Psoas muscle (tissue), 8 donors: ENCODE measurements around the gene TENM4. TPM values are rescaled to one million over a fixed set of nuclear protein-coding genes. Genes with fewer than 3 reads are reported as not detected.

Experiments used
- ATAC-seq, 4 donors: fragments of 200-7000 bp; cut with Tn5 transposase; one replicate each; pipeline ENCODE4 v1.9.1; 2020; ENCODE audit warnings: moderate library complexity in 3 of 4, mild to moderate bottlenecking in 2 of 4
- DNase-seq, 2 donors: peaks; one replicate each; pipeline ENCODE4 v3.0.0-alpha.2; 2020
- H3K27ac ChIP-seq: fragments of 200-600 bp; one replicate; pipeline ENCODE4 v1.8.0; 2022
- H3K27me3 ChIP-seq, 3 donors: fragments of 200-600 bp in 1 of 3; one replicate each; pipeline versions ENCODE4 v1.6.1 to v1.8.0; 2013 to 2022; ENCODE audit warnings: low read length in 2 of 3, mild to moderate bottlenecking in 2 of 3, moderate library complexity in 1 of 3; ENCODE audit not compliant: insufficient read depth in 3 of 3
- H3K36me3 ChIP-seq, 2 donors: fragments of 200-600 bp in 1 of 2; one replicate each; pipeline versions ENCODE4 v1.6.1 to v1.8.0; 2013 to 2022; ENCODE audit warnings: low read depth in 1 of 2, mild to moderate bottlenecking in 1 of 2, moderate library complexity in 1 of 2; ENCODE audit not compliant: insufficient read depth in 1 of 2
- H3K4me1 ChIP-seq: fragments of 200-600 bp; one replicate; pipeline ENCODE4 v1.8.0; 2022
- H3K4me3 ChIP-seq: fragments of 200-600 bp; one replicate; pipeline ENCODE4 v1.8.0; 2022; ENCODE audit warnings: mild to moderate bottlenecking
- H3K9me3 ChIP-seq: fragments of 200-600 bp; one replicate; pipeline ENCODE4 v1.8.0; 2022
- CTCF ChIP-seq: fragments of 200-600 bp; IDR thresholded peaks from one replicate; pipeline ENCODE4 v1.8.0; 2022; ENCODE audit warnings: antibody characterized with exemption
- WGBS, 3 donors: extraction: QIAGEN DNeasy Blood & Tissue Kit; methylation state at CpG; one replicate each; pipeline versions ENCODE4 v1.1.6 to v1.1.7; 2013; 5-methylcytosine and 5-hydroxymethylcytosine counted together
- intact Hi-C, 2 donors: fragments of 100-400 bp; cut with DNase I; formaldehyde crosslinking; loops; one replicate each; pipeline versions ENCODE4 v1.11.0 to v1.14.2; 2022
- polyA plus RNA-seq, 3 donors: library from polyadenylated mRNA; stranded (reverse); fragments of 200-250 nt; gene quantifications; one replicate each; pipeline ENCODE4 v1.2.3, GENCODE V29; 2013
- total RNA-seq, 4 donors: library from RNA; stranded (reverse); fragmentation: NEBNext Ultra II Directional in 2 of 4; extraction: Animal tissue kit (Norgen Biotek cat#: 25700) in 2 of 4; gene quantifications; one replicate each; pipeline versions ENCODE4 v1.2.1 to v1.2.4, GENCODE V29; 2021 to 2023
- donor health status: healthy with polysubstance abuse.
- donor health status: DM: no; HTN: no; CAD: no; lungs with moderate emphysema.
- donor health status: Bipolar disorder and iron deficiency.
- donor health status: healthy.
- donor health status: DM: yes; HTN: yes; CAD: no.
- donor health status: DM: no; HTN: no; CAD: no.
- donor health status: DM: no; HTN: no; CAD: no.
- donor health status: DM: yes; HTN: yes; CAD: no.

The TENM4 gene
- total and polyA plus RNA-seq, 7 donors = 0.05 to 1.7 (median 0.48) TPM

- Histone ChIP-seq H3K27ac (no peak overlapping the region), H3K9me3 (no peaks in the 10 kb centered on the region), H3K27me3 (peaks cover 8 to 51% (median 11%) of the 10 kb centered on the region in 3 donors), H3K4me3 (no peak overlapping the region), H3K4me1 (no peaks in the 10 kb centered on the region), H3K36me3 (no peaks in the 10 kb centered on the region)
- 43 to 61% (median 57%) methylated on average over 1 of the region's 1 CpG for WGBS, 3 donors
- ATAC-seq = no peak
- TF ChIP-seq CTCF = no peak
- no peak for DNase-seq
- intact Hi-C loops = loop anchor here in 1 of 2 donors (10.0 kb wide), 1 partner anchor 90 kb away; no protein-coding TSS in a partner anchor
Measured at GRCh38 chr11:79444923-79445322, 4.1 kb upstream of the TENM4 start.

GRCh38 chr11:79441461-79441875, 638 bp upstream of the TENM4 start:
- Histone ChIP-seq H3K27ac (no peak overlapping the region), H3K27me3 (peaks cover 8 to 84% (median 26%) of the 10 kb centered on the region in 3 donors), H3K4me3 (peak overlapping the region; percentile 68), H3K36me3 (no peaks in the 10 kb centered on the region), H3K4me1 (peaks cover 16% of the 10 kb centered on the region), H3K9me3 (no peaks in the 10 kb centered on the region)
- intact Hi-C loops = loop anchor here in 1 of 2 donors (10.0 kb wide), 1 partner anchor 87 kb away; no protein-coding TSS in a partner anchor
- 9 to 23% (median 12%) methylated on average over 10 of the region's 10 CpGs for WGBS, 3 donors
- ATAC-seq (no peak), DNase-seq (no peak)
- TF ChIP-seq CTCF = no peak

- Histone ChIP-seq H3K9me3 (no peaks in the 10 kb centered on the region), H3K27me3 (peaks cover 3 to 93% (median 29%) of the 10 kb centered on the region in 3 donors), H3K36me3 (no peaks in the 10 kb centered on the region), H3K4me3 (peak overlapping the region; percentile 68), H3K4me1 (peaks cover 18% of the 10 kb centered on the region), H3K27ac (no peak overlapping the region)
- WGBS, 3 donors = 0 to 1% (median 1%) methylated on average over 40 to 72 of the region's 72 CpGs
- intact Hi-C loops = loop anchor here in 1 of 2 donors (10.0 kb wide), 1 partner anchor 85 kb away; no protein-coding TSS in a partner anchor
- DNase-seq (peak; percentile 34 to 57), ATAC-seq (peak; percentile 11 to 41 (median 22))
- TF ChIP-seq CTCF = no peak
Measured at GRCh38 chr11:79439886-79440570, 802 bp downstream of the TENM4 start.

GRCh38 chr11:79439410-79439885, 1.4 kb downstream of the TENM4 start:
- TF ChIP-seq CTCF = no peak
- intact Hi-C loops = no loop called here
- ATAC-seq (peak in 2 of 4 donors; percentile 2 to 4), DNase-seq (no peak)
- Histone ChIP-seq H3K27ac (no peak overlapping the region), H3K27me3 (peaks cover 3 to 96% (median 29%) of the 10 kb centered on the region in 3 donors), H3K4me3 (peak overlapping the region; percentile 68), H3K36me3 (no peaks in the 10 kb centered on the region), H3K4me1 (peaks cover 18% of the 10 kb centered on the region), H3K9me3 (no peaks in the 10 kb centered on the region)
- whole genome bisulfite sequencing, 3 donors = 1 to 2% (median 1%) methylated on average over 23 to 24 of the region's 24 CpGs
